CD14-positive monocyte (primary cell): ENCODE data around the gene CYP4F2. TPM values are rescaled to one million over a fixed set of nuclear protein-coding genes. Genes with fewer than 3 reads are reported as not detected.

Source experiments
- DNase-seq, 3 donors: peaks; one replicate each; pipeline ENCODE4 v3.0.0-alpha.2; 2011 to 2022
- H2AFZ ChIP-seq: 2 replicates; pipeline ENCODE4 v1.6.0; 2012; ENCODE audit warnings: mild to moderate bottlenecking, low read depth, low read length, inconsistent platforms; ENCODE audit not compliant: insufficient read depth, poor library complexity, severe bottlenecking
- H3K27ac ChIP-seq, 2 donors: 1 replicate in 1 of 2; 2 replicates in 1 of 2; pipeline ENCODE4 v1.5.1; 2012 to 2013; ENCODE audit warnings: low read length in 2 of 2, control low read depth in 1 of 2, inconsistent platforms in 1 of 2, low read depth in 1 of 2, mild to moderate bottlenecking in 1 of 2
- H3K27me3 ChIP-seq, 2 donors: one replicate each; pipeline versions ENCODE4 v1.6.0 to v1.6.1; 2011 to 2013; ENCODE audit warnings: low read length in 2 of 2; ENCODE audit not compliant: control insufficient read depth in 2 of 2, insufficient read depth in 2 of 2
- H3K36me3 ChIP-seq, 2 donors: replicated peaks in 1 of 2; 1 replicate in 1 of 2; 2 replicates in 1 of 2; pipeline versions ENCODE4 v1.5.1 to v1.6.1; 2012 to 2013; ENCODE audit warnings: low read length in 2 of 2, control low read depth in 1 of 2, inconsistent platforms in 1 of 2, mild to moderate bottlenecking in 1 of 2; ENCODE audit not compliant: insufficient read depth in 2 of 2, control insufficient read depth in 1 of 2
- H3K4me1 ChIP-seq, 2 donors: 1 replicate in 1 of 2; 2 replicates in 1 of 2; pipeline versions ENCODE4 v1.5.1 to v1.6.1; 2012 to 2013; ENCODE audit warnings: low read length in 2 of 2, control low read depth in 1 of 2, inconsistent platforms in 1 of 2, mild to moderate bottlenecking in 1 of 2, moderate library complexity in 1 of 2; ENCODE audit not compliant: insufficient read depth in 2 of 2, control insufficient read depth in 1 of 2
- H3K4me2 ChIP-seq: replicated peaks from 2 replicates; pipeline ENCODE3; 2012; ENCODE audit warnings: low read length, moderate library complexity, mild to moderate bottlenecking; ENCODE audit not compliant: poor library complexity, severe bottlenecking; ENCODE audit errors: extremely low read depth
- H3K4me3 ChIP-seq, 3 experiments: fragments of 200-600 bp in 1 of 3; sonication (generic) in 1 of 3; replicated peaks in 1 of 3; 1 replicate in 2 of 3; 2 replicates in 1 of 3; pipeline ENCODE4 v1.5.1; 2011 to 2013; ENCODE audit warnings: low read length in 3 of 3, mild to moderate bottlenecking in 3 of 3, control low read depth in 2 of 3, low read depth in 2 of 3, inconsistent platforms in 1 of 3, moderate library complexity in 1 of 3
- H3K79me2 ChIP-seq: 2 replicates; pipeline ENCODE4 v1.6.0; 2012; ENCODE audit warnings: mild to moderate bottlenecking, control low read depth, inconsistent platforms, low read length, moderate library complexity; ENCODE audit not compliant: insufficient read depth
- H3K9ac ChIP-seq: 2 replicates; pipeline ENCODE4 v1.6.0; 2017; ENCODE audit warnings: low read length, mild to moderate bottlenecking; ENCODE audit not compliant: insufficient read depth, poor library complexity, severe bottlenecking
- H3K9me3 ChIP-seq, 2 donors: replicated peaks in 1 of 2; 1 replicate in 1 of 2; 2 replicates in 1 of 2; pipeline versions ENCODE4 v1.5.1 to v1.6.1; 2012 to 2013; ENCODE audit warnings: low read length in 2 of 2, control low read depth in 1 of 2; ENCODE audit not compliant: control insufficient read depth in 1 of 2, insufficient read depth in 1 of 2
- H4K20me1 ChIP-seq: 2 replicates; pipeline ENCODE4 v1.6.0; 2012; ENCODE audit warnings: mild to moderate bottlenecking, low read length, control low read depth, moderate library complexity; ENCODE audit not compliant: insufficient read depth
- H3K27ac Mint-ChIP-seq, 7 donors: one replicate each; pipeline ENCODE4 v1.8.0; 2020; ENCODE audit warnings: mild to moderate bottlenecking in 7 of 7, mixed read lengths in 7 of 7, moderate library complexity in 6 of 7, inconsistent platforms in 2 of 7
- H3K27me3 Mint-ChIP-seq, 3 donors: one replicate each; pipeline ENCODE4 v1.8.0; 2021 to 2022; ENCODE audit warnings: low read depth in 3 of 3, mild to moderate bottlenecking in 3 of 3, mixed read lengths in 3 of 3, moderate library complexity in 3 of 3, inconsistent platforms in 1 of 3
- H3K36me3 Mint-ChIP-seq, 2 donors: one replicate each; pipeline ENCODE4 v1.8.0; 2020; ENCODE audit warnings: mixed read lengths in 2 of 2, inconsistent platforms in 1 of 2, mild to moderate bottlenecking in 1 of 2
- H3K4me1 Mint-ChIP-seq: one replicate; pipeline ENCODE4 v1.8.0; 2020; ENCODE audit warnings: mild to moderate bottlenecking, mixed read lengths
- H3K4me3 Mint-ChIP-seq, 2 donors: one replicate each; pipeline ENCODE4 v1.8.0; 2020; ENCODE audit warnings: mild to moderate bottlenecking in 2 of 2, mixed read lengths in 2 of 2, moderate library complexity in 1 of 2
- H3K9me3 Mint-ChIP-seq, 7 donors: one replicate each; pipeline ENCODE4 v1.8.0; 2020 to 2022; ENCODE audit warnings: mixed read lengths in 7 of 7, mild to moderate bottlenecking in 6 of 7, moderate library complexity in 6 of 7, inconsistent platforms in 2 of 7
- WGBS: methylation state at CpG from one replicate; pipeline ENCODE4 v1.1.5; 2013; ENCODE audit warnings: missing lambda C conversion rate; ENCODE audit not compliant: insufficient coverage; 5-methylcytosine and 5-hydroxymethylcytosine counted together
- intact Hi-C, 2 donors: fragments of 100-400 bp; cut with micrococcal nuclease; formaldehyde crosslinking; loops; one replicate each; pipeline versions ENCODE4 v1.15.0 to v1.15.1; 2023
- polyA plus RNA-seq, 3 donors: library from polyadenylated mRNA; depleted of rRNA in 1 of 3; unstranded in 2 of 3; stranded (reverse) in 1 of 3; fragments of 300-500 nt in 2 of 3; fragments of >200 nt in 1 of 3; fragmentation: Illumina TruSeq in 2 of 3; gene quantifications; 1 replicate in 2 of 3; 2 replicates in 1 of 3; pipeline ENCODE4 v1.2.3, GENCODE V29; 2012 to 2021
- TF ChIP-seq, protein P1 (sequence below): fragments of 200-600 bp; IDR thresholded peaks from one replicate; pipeline ENCODE4 v1.8.0; 2022; ENCODE audit warnings: antibody characterized with exemption, mild to moderate bottlenecking

CYP4F2 gene
- polyA plus RNA-seq, 3 donors, result not detected

DNA sequence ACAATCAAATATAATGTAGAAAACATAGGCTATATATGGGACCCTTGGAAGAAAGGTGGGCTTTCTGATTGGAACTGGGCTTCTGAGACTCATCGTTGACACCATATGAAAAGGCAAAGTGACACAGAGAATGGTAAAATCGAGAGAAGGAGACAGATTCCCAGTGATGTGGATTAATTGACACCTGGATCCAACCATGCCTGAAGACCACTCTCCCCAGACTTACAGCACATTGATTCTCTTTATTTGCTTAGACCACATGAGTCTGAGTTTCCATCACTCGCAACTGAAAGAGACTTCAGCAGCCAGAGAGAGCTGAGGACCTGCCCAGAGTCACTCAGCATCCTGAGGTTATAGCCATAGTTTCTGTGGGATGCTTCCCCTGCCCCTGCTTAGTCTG, 30.4 kb upstream of the CYP4F2 start:
- Mint-ChIP-seq H3K36me3 (no peaks in the 10 kb centered on the region), H3K4me1 (no peaks in the 10 kb centered on the region), H3K27ac (no peak overlapping the region), H3K27me3 (peaks cover 3 to 30% (median 23%) of the 10 kb centered on the region in 3 donors), H3K9me3 (peaks cover 0 to 11% (median 2%) of the 10 kb centered on the region in 7 donors), H3K4me3 (no peak overlapping the region)
- no peaks in the 10 kb centered on the region for H3K79me2 ChIP-seq
- H3K27me3 ChIP-seq, result peaks cover 7 to 8% of the 10 kb centered on the region in 2 donors
- TF ChIP-seq, protein P1, sequence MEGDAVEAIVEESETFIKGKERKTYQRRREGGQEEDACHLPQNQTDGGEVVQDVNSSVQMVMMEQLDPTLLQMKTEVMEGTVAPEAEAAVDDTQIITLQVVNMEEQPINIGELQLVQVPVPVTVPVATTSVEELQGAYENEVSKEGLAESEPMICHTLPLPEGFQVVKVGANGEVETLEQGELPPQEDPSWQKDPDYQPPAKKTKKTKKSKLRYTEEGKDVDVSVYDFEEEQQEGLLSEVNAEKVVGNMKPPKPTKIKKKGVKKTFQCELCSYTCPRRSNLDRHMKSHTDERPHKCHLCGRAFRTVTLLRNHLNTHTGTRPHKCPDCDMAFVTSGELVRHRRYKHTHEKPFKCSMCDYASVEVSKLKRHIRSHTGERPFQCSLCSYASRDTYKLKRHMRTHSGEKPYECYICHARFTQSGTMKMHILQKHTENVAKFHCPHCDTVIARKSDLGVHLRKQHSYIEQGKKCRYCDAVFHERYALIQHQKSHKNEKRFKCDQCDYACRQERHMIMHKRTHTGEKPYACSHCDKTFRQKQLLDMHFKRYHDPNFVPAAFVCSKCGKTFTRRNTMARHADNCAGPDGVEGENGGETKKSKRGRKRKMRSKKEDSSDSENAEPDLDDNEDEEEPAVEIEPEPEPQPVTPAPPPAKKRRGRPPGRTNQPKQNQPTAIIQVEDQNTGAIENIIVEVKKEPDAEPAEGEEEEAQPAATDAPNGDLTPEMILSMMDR, result no peak
- no peak overlapping the region for H3K9ac ChIP-seq
- no peaks in the 10 kb centered on the region for H4K20me1 ChIP-seq
- no peaks in the 10 kb centered on the region for H3K36me3 ChIP-seq
- no peak overlapping the region for H3K27ac ChIP-seq
- no peaks in the 10 kb centered on the region for H3K4me1 ChIP-seq
- H3K4me2 ChIP-seq, result no peak overlapping the region
- intact Hi-C loops, result no loop called here
- H3K9me3 ChIP-seq, result peaks cover 3 to 7% of the 10 kb centered on the region in 2 donors
- no peak overlapping the region for H3K4me3 ChIP-seq
- WGBS, result 100% methylated on average over 2 of the region's 3 CpGs
- DNase-seq, result no peak
- no peak overlapping the region for H2AFZ ChIP-seq

DNA sequence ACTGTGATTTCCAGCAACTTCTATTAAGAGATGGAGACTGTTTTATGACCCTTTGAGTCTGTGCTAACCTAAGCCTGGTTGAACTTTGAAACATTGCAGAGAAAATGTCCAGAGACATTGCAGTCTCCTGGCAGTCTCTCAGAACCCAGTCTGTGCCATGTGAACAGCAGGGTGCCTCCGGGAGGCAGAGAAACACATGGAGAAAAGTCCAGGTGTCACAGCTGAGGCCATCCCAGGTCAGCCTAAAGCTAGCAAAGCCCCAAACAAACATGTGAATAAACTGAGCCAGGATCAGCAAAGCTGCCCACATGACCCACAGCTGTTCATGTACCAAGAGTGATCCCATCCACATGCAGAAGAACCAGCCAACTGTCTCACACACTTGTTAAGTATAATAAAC, 28.6 kb upstream of the CYP4F2 start:
- WGBS, result no CpG with 5 or more reads among the region's 1 CpG
- Mint-ChIP-seq H3K4me3 (no peak overlapping the region), H3K36me3 (no peaks in the 10 kb centered on the region), H3K4me1 (no peaks in the 10 kb centered on the region), H3K27ac (no peak overlapping the region), H3K9me3 (peaks cover 0 to 11% (median 4%) of the 10 kb centered on the region in 7 donors), H3K27me3 (peaks cover 3 to 33% (median 26%) of the 10 kb centered on the region in 3 donors)
- Histone ChIP-seq H3K9me3 (peaks cover 3 to 7% of the 10 kb centered on the region in 2 donors), H3K36me3 (no peaks in the 10 kb centered on the region), H3K4me3 (no peak overlapping the region), H3K27me3 (peaks cover 5 to 7% of the 10 kb centered on the region in 2 donors), H4K20me1 (no peaks in the 10 kb centered on the region), H3K27ac (no peak overlapping the region), H3K9ac (no peak overlapping the region), H3K4me2 (no peak overlapping the region), H3K4me1 (no peaks in the 10 kb centered on the region), H2AFZ (no peak overlapping the region), H3K79me2 (no peaks in the 10 kb centered on the region)
- no peak for DNase-seq
- intact Hi-C loops, result no loop called here
- TF ChIP-seq, protein P1, result no peak
